Stimulated activated CD4-positive, alpha-beta T cell treated with anti-CD3 and anti-CD28 coated beads, Interleukin-1b, Interleukin-23, amount 100 ng/mL, for 24 hours (primary cell): ENCODE data around the gene PSMC4.
"Not testable (repeated sequence)": the region's sequence is repeated elsewhere in the genome, so short reads cannot be mapped to it uniquely, and the experiment has no call there.

Experiments used
- DNase-seq, 4 experiments: peaks; one replicate each; pipeline ENCODE4 v3.0.0-alpha.2; 2020; ENCODE audit warnings: low read depth in 4 of 4, low spot score in 1 of 4

PSMC4 gene

DNA sequence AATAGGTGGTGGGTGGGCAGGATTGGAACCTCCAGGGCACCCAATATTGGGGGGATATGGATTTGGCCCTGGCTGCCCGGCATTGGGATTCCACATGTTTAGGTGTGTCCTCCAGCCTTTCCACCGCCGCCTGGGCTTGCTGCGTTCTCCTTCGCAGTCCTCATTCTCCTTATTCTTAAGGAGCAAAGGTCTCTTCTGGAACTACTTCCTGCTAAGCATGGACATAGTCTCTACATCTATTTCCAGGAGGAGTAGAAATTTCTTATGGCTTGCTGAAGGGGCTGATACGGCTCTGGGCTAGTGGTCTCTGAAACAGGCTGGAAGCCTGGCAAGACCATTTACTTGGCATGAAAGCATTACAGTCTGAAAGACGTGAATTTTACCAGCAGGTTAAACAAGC is 27.4 kb upstream of the PSMC4 start:
- DNase-seq, result no peak

DNA sequence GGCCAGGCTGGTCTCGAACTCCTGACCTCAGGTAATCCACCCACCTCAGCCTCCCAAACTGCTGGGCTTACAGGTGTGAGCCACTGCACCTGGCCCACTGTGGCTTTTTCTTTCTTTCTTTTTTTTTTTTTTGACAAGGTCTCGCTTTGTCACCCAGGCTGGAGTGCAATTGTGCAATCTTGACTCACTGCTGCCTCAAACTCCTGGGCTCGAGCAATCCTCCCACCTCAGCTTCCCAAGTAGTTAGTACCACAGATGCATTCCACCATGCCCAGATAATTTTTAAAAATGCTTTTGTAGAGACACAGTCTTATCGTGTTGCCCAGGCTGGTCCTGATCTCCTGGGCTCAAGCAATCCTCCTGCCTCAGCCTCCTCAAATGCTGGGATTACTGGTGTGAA is 24.4 kb upstream of the PSMC4 start:
- no peak for DNase-seq

- DNase-seq, result no peak
These were observed 21.8 kb upstream of the PSMC4 start for GRCh38 chr19:39949026-39949747.

DNA sequence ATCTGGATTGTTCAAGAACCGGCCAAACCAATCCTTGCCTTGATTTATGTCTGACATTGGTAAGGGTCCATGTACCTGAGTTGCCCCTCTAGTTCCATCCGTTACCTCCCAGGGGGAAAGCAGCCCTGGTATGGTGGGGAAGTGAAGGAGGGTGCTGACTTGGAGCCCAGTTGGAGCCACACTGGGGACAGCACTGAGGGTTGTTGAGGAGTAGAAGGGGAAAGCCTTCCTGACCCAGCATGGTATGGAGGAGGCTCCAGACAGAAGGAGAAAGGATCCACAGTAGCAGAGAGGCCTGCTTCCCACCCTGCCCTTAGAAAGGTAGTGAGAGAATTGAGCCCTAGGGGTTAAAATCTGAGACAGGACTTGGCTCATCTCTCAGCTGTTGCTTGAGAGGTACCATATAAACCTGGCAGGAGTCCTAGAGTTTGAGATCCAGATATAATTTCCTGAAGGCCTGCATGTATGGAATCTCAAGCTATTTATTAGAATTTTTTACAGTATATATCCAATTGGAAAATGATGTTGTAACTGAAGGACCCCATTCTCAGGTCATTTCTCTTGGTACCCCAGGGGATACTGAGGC is 19.8 kb upstream of the PSMC4 start:
- no peak for DNase-seq

GRCh38 chr19:39951686-39952085 is 19.3 kb upstream of the PSMC4 start:
- no peak for DNase-seq

DNA sequence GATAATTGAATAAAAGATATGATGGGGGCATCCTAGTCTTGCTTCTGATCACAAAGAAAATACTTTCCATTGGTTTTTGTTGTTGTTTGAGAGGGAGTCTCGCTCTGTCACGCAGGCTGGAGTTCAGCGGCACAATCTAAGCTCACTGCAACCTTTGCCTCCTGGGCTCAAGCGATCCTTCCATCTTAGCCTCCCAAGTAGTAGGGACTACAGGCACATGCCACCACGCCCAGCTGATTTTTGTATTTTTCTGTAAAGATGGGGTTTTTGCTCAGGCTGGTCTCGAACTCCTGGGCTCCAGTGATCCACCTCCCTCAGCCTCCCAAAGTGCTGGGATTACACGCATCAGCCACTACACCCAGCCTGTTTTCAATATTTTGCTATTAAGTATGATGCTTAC is 17.1 kb upstream of the PSMC4 start:
- DNase-seq, result no peak

- DNase-seq, result not testable (repeated sequence)
These were observed 13.1 kb upstream of the PSMC4 start for GRCh38 chr19:39957886-39958285.

- DNase-seq, result not testable (repeated sequence)
These were observed 12.0 kb upstream of the PSMC4 start for GRCh38 chr19:39958942-39959341.

DNA sequence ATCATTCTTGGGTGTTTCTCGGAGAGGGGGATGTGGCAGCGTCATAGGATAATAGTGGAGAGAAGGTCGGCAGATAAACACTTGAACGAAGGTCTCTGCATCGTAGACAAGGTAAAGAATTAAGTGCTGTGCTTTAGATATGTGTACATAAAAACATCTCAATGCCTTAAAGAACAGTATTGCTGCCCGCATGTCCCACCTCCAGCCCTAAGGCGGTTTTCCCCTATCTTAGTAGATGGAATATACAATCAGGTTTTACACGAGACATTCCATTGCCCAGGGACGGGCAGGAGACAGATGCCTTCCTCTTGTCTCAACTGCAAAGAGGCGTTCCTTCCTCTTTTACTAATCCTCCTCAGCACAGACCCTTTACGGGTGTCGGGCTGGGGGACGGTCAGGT is 11.6 kb upstream of the PSMC4 start:
- DNase-seq, result not testable (repeated sequence)

GRCh38 chr19:39963898-39964297 is 7.1 kb upstream of the PSMC4 start:
- no peak for DNase-seq

GRCh38 chr19:39966617-39967016 is 4.3 kb upstream of the PSMC4 start:
- no peak for DNase-seq

DNA sequence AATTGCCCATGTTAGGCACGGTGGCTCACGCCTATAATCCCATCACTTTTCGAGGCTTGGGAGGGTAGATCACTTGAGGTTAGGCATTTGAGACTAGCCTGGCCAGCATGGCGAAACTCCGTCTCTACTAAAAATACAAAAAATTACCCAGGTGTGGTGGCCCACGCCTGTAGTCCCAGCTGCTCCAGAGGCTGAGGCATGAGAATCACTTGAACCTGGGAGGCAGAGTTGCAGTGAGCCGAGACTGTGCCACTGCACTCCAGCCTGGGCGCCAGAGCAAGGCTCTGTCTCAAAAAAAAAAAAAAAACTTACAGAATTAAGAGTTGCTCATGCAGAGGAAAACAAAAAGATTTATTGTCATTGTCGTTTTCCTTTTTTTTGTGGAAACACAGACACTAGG is 3.4 kb upstream of the PSMC4 start:
- DNase-seq, result no peak

DNA sequence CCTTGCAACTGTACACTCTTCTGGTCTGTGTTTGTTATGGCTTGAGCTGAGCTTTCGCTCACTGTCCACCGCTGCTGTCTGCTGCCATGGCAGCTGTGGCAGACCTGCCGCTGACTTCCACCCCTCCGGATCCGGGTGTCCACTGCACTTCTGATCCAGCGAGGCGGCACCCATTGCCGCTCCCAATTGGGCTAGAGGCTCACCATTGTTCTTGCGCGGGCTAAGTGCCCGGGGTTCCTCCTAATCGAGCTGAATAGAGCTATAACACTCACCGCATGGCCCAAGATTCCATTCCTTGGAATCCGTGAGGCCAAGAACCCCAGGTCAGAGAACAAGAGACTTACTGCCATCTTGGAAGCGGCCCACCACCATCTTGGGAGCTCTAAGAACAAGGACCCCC is 2.2 kb upstream of the PSMC4 start:
- DNase-seq, result no peak

DNA sequence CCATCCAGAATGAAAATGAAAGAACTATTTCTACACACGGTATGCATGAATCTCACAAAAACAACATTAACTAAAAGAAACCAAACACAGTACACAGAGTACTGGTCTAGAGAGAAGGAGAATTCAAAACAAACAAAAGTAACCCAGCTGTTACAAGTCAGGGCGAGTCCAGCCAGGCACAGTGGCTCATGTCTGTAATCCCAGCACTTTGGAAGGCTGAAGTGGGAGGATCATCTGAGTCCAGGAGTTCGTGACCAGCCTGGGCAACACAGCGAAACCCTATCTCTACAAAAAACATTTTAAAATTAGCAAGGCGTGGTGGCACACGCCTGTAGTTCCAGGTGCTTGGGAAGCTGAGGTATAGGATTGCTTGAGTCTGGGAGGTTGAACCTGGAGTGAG is 1.7 kb upstream of the PSMC4 start:
- no peak for DNase-seq

DNA sequence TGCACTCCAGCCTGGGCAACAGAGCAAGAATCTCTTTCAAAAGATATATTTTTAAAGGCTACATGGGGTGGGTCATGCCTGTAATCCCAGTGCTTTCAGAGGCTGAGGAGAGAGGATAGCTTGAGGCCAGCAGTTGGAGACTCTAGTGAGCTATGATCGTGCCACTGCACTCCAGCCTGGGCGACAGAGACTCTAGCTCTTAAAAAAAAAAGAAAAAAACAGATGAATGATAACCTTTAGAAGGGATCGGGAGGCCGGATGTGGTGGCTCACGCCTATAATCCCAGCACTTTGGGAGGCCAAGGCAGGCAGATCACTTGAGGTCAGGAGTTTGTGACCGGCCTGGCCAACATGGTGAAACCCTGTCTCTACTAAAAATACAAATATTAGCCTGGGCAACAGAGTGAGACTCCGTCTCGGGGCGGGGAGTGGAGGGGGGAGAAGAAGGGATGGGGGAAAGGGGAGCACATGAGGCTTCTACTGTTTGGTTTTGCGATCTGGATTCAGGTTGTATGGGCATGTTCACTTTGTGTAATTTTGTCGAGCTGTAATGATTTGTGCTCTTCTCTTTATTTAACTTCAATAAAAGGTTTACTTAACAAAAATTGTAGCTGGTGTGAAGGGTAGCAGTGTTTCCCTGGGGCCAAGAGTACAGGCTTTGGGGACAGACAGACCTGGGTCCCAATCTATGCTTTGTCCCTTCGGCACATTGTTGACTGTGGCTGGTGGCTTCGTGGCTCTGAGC is 1.1 kb upstream of the PSMC4 start:
- DNase-seq, result peak in 1 of 4 experiments; percentile 11

- DNase-seq, result no peak
These were observed 615 bp upstream of the PSMC4 start for GRCh38 chr19:39970425-39970674.

GRCh38 chr19:39971380-39972035 is 543 bp downstream of the PSMC4 start:
- DNase-seq, result no peak

GRCh38 chr19:39974377-39975155 is 3.6 kb downstream of the PSMC4 start:
- no peak for DNase-seq

DNA sequence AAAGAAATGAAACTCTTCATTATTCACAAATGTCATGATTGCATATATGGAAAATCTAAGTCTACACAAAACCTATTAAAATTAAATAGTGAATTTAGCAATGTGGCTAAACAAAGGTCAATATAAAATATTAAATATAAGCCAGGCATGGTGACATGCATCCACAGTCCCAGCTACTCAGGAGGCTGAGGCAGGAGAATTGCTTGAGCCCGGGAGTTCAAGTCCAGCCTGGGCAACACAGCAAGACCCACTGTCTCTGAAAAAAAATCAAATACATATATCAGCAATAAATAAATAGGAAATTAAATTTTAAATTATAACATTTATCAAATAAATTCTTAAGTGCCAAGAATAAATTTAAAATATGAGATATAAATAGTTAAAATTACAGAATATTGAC is 11.9 kb downstream of the PSMC4 start:
- DNase-seq, result no peak

GRCh38 chr19:39983695-39984300 is 12.8 kb downstream of the PSMC4 start:
- DNase-seq, result no peak

- DNase-seq, result no peak
These were observed 15.7 kb downstream of the PSMC4 start for GRCh38 chr19:39986643-39987042.
